ENCODE data around the gene MIPOL1.

Gene MIPOL1

GRCh38 chr14:37558740-37559139 lies 361.0 kb downstream of the MIPOL1 start:
- DNase-seq: no peak

DNA sequence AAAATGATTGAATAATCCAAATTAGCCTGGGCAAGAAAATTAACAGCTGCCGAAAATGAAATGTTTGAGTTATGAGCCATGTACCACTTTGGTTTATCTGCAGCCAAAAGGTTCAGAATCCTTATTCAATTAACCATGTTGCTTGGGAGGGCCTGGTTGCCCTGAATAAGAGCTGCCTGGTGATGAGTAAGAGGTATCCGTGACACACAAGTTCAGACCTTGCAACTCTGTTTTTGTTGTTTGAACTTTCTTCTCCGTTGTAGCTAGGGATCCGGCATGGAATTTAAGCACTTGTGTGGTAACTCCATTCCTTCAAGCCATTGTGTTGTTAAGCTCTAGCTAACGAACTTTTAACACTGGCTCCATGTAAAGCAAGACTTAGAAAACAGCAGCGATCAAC lies 361.6 kb downstream of the MIPOL1 start:
- DNase-seq: no peak

DNA sequence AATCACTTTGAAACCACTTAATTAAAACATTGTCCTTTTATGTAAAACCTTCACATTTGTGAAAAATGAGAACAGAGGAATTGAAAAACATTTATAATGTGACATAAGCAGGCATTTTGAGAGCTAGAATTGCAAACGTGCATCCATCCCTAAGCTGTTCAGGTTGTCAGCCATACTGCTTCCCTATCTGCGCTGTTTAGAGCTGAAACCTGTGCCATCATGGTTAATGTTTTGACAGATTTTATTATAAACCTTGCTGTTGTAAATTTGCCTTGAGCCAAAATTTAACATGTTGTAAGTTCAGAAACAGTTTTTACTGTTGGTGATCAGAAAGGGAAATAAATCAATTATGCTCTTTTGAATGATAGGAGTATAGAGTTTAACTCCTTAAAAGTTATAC lies 365.5 kb downstream of the MIPOL1 start:
- no peak for DNase-seq

- no peak for DNase-seq
Observed at GRCh38 chr14:37565550-37565949, 367.8 kb downstream of the MIPOL1 start.

- no peak for DNase-seq
Observed at GRCh38 chr14:37566811-37567371, 369.2 kb downstream of the MIPOL1 start.

GRCh38 chr14:37569729-37570128 lies 372.0 kb downstream of the MIPOL1 start:
- no peak for DNase-seq

GRCh38 chr14:37571391-37571790 lies 373.7 kb downstream of the MIPOL1 start:
- DNase-seq: no peak

GRCh38 chr14:37573356-37573755 lies 375.6 kb downstream of the MIPOL1 start:
- no peak for DNase-seq

GRCh38 chr14:37579274-37579673 lies 381.5 kb downstream of the MIPOL1 start:
- no peak for DNase-seq

DNA sequence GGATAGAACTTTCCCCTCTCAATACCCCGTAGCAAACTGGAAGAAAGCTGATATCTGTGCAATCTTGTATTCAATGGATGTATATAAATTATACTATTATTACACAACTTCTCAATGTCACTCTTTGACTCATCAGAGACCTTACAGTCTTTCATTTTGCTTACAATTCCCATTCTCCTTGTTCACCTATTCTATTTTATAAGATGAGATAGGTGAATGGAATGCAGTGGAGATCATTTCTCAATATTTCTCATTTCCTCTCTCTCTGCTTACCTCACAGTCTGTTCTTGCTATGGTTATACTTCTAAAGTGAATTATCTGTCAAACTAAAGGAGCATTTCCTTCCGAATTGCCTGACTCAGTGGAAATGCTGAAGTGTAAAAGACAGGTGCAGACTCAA lies 382.4 kb downstream of the MIPOL1 start:
- no peak for DNase-seq

GRCh38 chr14:37583358-37584210 lies 385.8 kb downstream of the MIPOL1 start:
- DNase-seq: no peak

DNA sequence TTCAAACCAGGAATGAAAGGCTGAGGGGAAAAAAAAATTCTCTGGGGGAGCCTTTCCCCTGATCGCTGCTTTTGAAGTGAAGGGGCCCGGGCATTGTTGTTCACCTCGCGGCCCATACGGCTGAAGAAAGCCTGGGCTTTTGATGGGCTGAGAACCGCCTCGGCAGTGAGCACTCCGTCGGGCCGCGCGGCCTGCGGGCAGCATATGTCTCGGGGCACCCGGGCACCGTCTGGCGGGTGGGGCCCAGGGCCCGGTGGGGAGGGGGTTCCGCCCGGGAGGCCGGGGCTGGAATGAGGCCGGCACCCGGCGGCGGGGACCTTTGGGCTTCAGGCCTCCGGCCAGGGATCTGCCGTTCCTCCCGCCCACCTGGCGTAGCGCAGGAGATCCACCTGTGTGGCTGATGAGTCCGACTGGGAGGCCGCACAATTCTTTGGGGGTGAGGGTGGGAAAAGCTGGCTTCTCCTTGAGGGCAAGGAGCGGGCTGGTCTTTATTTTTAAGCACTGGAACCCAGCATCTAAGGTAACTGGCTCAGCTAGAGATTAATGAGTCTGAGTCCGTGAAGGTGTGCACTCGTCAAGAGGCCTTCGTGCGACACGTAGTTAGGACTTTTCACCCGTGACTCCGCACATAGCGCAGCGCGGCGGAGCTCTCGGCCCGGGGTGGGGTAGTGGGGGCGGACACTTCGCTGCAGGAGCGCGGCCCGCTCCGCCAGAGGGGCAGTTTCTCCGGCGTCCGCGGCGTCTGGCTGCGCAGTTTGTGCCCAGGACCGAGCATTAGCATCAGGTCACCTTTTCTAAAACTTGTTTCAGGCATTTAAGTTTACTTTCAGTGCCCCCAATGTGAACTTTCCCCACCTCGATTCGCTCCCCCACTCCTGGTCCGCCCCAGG lies 386.7 kb downstream of the MIPOL1 start:
- no peak for DNase-seq

GRCh38 chr14:37585101-37585511 lies 387.4 kb downstream of the MIPOL1 start:
- no peak for DNase-seq

GRCh38 chr14:37585971-37586796 lies 388.4 kb downstream of the MIPOL1 start:
- no peak for DNase-seq

DNA sequence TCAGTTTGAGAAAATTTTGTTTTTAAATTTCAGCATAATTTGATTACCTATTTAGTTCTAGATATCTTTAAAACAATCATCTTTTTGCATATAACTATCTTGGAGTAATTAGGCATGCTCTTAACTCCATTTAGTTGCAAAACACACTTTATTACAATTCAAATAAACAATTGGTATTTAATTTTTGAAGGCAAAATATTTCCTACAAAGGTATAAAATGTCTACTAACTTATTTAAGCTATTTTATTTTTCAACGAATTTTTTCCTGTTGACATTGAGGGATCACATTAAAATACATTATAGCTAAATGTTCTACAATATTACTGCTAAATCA lies 389.0 kb downstream of the MIPOL1 start:
- no peak for DNase-seq

DNA sequence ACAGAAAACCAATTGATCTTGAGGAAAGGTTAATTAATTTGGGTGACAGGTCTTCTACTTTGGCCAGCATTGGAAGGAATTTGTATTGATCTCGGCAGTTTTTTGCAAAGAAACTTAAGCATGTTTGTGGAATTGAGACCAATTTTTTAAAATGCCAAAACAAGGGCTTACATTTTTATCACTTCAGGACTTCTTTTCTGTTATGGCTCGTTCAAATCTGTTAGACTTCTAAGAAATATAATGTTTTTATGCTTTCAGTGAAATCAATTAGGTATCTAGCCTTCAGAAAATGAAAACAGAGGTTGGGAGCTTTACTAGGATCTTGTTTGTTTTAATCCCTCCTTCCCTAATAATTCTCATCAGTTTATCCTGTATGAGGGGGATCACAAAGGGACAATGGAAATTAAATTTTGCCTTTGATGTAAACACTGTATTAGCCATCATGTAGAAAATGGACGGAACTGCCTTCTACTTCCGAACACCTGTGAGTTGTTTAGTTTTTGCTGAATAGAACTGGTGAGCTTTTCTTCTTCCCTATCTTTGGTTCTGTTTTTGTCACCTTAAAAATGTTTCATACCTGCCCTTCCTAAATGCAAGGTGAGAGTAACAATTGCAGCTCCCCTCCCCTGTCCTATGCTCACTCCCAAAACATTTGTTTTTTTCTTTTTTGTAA lies 389.5 kb downstream of the MIPOL1 start:
- DNase-seq: no peak

- no peak for DNase-seq
Observed at GRCh38 chr14:37587881-37588666, 390.3 kb downstream of the MIPOL1 start.

DNA sequence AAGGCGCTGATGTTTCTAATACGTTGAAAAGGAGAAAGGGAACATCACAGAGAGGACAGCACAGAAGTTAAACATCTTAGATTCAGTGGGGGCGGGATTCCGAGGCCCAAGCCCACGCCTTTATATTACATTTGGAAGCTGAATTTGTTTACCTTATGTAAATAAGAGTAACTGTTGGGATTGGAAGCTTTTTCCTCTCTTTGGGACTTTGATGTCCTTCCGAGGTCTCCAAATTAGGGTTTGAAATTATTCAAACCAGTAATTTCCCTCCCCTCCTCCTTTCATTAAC lies 390.9 kb downstream of the MIPOL1 start:
- no peak for DNase-seq

GRCh38 chr14:37588956-37589714 lies 391.4 kb downstream of the MIPOL1 start:
- no peak for DNase-seq

- DNase-seq: no peak
Observed at GRCh38 chr14:37589715-37590427, 392.1 kb downstream of the MIPOL1 start.
